GM06990 (cell line): ENCODE data around the gene SPDYE4.
"Not testable (repeated sequence)": the region's sequence is repeated elsewhere in the genome, so short reads cannot be mapped to it uniquely, and the experiment has no call there.

Experiments used
- DNase-seq: peaks from one replicate; pipeline ENCODE4 v3.0.0-alpha.2; 2011; ENCODE audit not compliant: insufficient read length; ENCODE audit errors: extremely low read depth
- H3K27me3 ChIP-seq: replicated peaks from 2 replicates; pipeline ENCODE4 v1.6.0; 2011; ENCODE audit warnings: low read length; ENCODE audit not compliant: control insufficient read depth, insufficient read depth
- H3K36me3 ChIP-seq: 2 replicates; pipeline ENCODE4 v1.5.1; 2011; ENCODE audit warnings: low read length; ENCODE audit not compliant: control insufficient read depth, insufficient read depth
- H3K4me3 ChIP-seq: replicated peaks from 2 replicates; pipeline ENCODE4 v1.5.1; 2011; ENCODE audit warnings: low read depth, mild to moderate bottlenecking, control low read depth, low read length
- CTCF ChIP-seq: IDR thresholded peaks from 2 replicates; pipeline ENCODE4 v1.5.1; 2011; ENCODE audit warnings: low read length, control low read depth, mild to moderate bottlenecking, inconsistent platforms; ENCODE audit not compliant: insufficient read depth, poor library complexity, severe bottlenecking

The SPDYE4 gene, protein sequence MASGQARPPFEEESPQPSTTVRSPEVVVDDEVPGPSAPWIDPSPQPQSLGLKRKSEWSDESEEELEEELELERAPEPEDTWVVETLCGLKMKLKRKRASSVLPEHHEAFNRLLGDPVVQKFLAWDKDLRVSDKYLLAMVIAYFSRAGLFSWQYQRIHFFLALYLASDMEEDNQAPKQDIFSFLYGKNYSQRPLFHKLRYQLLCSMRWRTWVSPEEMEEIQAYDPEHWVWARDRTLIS

DNA sequence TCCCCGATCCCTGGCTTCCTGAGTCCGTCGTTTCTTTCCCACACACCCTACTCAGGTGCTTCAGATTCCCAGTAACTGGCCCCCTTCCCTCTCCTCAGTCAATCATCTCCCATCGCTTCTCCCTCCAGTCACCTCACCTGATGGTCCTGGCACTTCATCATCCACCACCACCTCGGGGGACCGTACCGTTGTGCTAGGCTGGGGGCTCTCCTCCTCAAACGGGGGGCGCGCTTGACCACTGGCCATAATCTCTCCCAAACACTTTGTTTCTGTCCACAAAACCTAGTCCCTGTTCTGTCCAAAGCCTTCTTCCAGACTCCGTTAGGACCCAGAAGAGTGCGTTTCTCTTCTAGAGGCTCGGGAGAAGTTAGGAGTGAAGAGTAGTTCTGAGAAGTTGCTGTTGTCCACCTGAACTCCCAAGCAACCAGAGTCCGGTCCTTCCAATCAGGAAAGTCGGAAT is at the start of gene SPDYE4:
Gene SPDYE4, minus strand, starts transcription at position 410 of the 460 bp plus-strand sequence. Its CDS starts 164 bp downstream, at position 246.
- Histone ChIP-seq H3K27me3 (no peaks in the 10 kb centered on the region), H3K36me3 (no peaks in the 10 kb centered on the region), H3K4me3 (no peak within 1 kb of the TSS)
- TF ChIP-seq CTCF = no peak
- DNase-seq = no peak

DNA sequence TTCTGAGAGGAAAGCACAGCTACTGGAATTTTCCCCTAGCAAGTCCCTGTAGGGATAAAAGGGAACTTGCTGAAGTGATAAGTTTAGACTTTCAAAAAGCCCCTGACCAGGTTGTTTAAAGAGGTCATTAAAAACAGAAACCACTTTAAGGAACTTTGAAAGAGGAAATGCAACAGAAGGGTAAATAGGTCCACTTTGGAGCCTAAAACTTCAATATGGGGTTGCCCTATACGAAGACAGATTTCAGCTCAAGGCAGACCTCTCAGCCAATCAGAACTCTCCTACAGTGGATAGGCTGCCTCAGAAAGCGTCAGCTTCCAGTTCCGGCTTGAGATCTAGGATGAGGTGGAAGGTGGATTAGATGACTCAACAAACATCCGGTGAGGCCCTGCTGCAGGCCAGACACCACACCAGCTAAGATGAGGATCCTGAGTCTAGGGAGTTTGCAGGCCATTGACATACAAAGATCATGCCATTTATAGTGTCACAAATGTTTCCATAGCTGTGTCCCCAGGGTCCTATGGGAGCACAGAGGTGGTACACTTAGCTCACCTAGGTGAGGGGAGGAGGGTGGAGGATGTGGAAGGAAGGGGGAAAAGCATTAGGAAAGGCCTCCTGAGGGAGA is 48.7 kb upstream of the SPDYE4 start:
- H3K36me3 ChIP-seq = peaks cover 34% of the 10 kb centered on the region
- peak; percentile 85 for DNase-seq
- no peak overlapping the region for H3K4me3 ChIP-seq
- no peak for TF ChIP-seq CTCF
- H3K27me3 ChIP-seq = no peaks in the 10 kb centered on the region

- no peak for DNase-seq
- H3K27me3 ChIP-seq = no peaks in the 10 kb centered on the region
- peaks cover 34% of the 10 kb centered on the region for H3K36me3 ChIP-seq
- no peak overlapping the region for H3K4me3 ChIP-seq
- no peak for TF ChIP-seq CTCF
Measured at GRCh38 chr17:8806253-8806925, 48.0 kb upstream of the SPDYE4 start.

- DNase-seq, H3K27me3 ChIP-seq, H3K4me3 ChIP-seq: not testable (repeated sequence)
- peaks cover 28% of the 10 kb centered on the region for H3K36me3 ChIP-seq
Measured at GRCh38 chr17:8805396-8805795, 47.0 kb upstream of the SPDYE4 start.

DNA sequence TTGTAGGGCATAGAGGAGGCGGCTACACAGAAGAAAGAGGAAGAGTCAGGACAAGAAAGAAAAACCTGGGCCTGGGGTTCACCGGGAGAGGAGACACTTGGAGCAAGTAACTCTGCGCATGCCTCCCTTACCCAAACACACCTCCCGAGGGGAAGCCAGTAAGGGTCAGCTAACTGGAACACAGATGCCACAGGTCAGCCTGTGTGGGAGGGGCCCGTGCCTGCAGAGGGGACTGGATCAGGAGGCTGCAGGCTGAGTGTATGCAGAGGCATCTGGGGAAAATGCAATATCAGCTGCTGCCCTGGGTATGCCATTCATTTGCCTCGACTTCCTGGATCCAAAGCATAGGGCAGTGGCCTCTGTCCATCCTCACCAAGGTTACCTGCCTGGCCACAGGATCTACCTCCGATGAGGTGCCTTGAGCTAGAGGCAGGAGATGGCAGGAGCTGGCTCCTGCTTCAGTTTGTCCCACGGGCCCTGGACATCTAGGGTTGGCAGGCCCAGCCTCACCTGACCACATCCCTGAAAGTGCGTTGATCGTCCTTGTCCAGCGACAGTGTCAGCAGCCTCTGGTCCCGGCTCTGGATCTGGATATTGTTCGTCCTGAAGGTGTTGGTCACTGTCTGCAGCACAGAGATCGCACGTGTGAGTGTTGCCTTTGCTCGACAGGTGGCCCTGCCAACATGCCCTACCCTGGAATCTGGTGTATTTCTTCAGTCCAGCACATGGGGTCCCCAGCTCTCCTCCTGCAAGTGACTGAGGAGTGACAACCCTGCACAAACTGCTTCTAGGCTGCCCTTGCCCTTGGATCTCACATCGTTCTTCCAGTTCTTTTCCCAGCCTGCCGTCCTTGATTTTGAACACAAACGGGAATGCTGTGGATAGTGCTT is 45.4 kb upstream of the SPDYE4 start:
- no peak for TF ChIP-seq CTCF
- DNase-seq = no peak
- Histone ChIP-seq H3K27me3 (no peaks in the 10 kb centered on the region), H3K4me3 (no peak overlapping the region), H3K36me3 (peaks cover 28% of the 10 kb centered on the region)
